HG03108 (cell line): Measurements from ENCODE around the gene C1orf198.
A peak's percentile ranks its signal among the peaks of the same experiment; 100 is the strongest.

Source experiments
- ATAC-seq: cut with Tn5 transposase; IDR thresholded peaks from one replicate; pipeline ENCODE4 v1.9.1; 2021; ENCODE audit warnings: moderate library complexity; ENCODE audit not compliant: unreplicated experiment

Gene C1orf198

DNA sequence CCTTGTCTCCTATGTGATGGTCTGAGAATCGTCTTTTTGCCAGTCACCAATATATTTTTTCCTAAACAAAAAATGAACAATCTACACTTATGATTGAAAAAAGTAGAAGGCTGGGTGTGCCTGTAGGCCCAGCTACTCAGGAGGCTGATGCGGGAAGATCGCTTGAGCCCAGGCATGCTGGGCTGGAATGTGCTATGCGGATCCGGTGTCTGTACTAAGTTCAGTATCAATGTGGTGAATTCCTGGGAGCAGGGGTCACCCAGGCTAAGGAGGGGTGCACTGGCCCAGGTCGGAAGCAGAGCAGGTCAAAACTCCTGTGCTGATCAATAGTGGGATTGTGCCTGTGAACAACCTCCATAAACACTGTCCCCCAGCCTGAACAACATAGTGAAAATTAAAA lies 25.7 kb upstream of the C1orf198 start:
- no peak for ATAC-seq

DNA sequence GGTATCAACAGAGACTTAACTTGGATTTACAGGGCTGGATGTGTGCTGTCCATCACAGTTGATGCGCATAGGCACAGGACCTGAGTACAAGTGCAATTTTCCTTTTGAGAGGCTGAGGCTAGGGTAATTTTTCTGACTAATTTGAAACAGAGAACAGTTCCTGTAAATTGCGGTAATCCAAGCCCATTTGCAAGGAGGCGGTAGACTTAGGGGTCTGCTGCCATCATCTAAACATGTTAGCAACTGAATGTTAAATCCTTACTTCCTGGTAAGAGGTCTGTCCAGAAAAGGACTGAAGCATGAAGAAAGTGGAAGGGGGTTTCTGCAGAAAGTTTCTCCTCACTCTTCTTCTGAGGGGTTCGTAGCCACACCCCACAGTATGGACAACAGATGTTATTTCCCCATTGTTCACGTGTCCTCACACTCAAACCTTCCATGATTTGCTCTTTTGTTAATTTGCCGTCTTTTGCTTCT lies 23.7 kb upstream of the C1orf198 start:
- no peak for ATAC-seq

DNA sequence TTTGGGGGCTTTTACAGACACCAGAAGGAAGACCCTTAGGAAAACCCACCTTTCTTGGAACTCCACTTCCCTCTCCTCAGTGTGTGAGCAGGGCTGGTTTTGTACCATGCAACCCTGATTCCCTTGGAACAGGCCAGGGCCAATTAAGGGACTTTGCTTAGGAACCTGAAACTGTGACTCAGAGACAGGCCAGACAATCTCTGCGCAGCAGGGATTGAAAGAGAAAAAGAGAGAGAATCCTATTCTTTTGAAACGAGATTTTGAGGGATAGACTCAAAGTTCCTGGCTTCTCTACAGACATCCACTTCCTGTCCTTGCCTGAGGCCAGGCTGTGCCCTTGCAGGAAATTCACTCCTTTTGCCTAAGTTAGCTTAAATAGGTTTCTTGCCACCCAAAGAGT lies 23.1 kb upstream of the C1orf198 start:
- no peak for ATAC-seq

DNA sequence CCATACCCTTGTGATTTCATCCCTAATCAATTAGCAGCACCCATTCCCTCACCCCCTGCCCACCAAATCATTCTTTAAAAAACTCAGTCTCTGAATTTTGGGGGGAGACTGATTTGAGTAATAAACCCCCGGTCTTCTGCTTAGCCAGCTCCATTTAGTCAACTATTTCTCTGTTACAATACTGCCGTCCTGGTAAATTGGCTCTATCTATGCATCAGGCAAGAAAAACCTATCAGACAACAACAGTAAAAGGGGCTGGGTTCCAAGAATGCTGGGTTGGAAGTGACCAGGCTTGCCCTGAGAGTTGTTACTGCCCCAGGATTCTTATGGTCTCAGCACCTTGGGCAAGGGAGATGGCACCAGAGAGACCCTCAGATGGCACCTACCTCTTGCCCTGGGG lies 16.3 kb upstream of the C1orf198 start:
- no peak for ATAC-seq

DNA sequence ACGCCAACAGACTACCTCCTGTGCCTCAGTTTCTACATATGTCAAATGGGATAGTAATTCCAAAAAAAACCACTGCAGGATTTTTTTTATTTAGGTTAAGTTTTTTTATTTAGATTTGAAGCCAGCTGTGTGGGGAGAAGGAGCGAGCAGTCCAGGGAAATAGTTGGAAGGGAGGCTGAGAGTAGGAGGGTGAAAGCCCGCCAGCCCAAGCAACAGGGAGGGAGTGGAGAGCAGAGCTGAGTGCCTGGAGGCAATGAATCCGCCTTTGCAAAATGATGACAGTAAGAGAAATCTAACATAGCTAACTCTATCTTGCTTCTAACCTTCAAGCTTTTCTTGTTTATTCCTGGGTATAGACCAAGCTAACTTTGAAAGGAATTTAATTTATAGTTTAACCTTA lies 15.6 kb upstream of the C1orf198 start:
- ATAC-seq, result no peak

DNA sequence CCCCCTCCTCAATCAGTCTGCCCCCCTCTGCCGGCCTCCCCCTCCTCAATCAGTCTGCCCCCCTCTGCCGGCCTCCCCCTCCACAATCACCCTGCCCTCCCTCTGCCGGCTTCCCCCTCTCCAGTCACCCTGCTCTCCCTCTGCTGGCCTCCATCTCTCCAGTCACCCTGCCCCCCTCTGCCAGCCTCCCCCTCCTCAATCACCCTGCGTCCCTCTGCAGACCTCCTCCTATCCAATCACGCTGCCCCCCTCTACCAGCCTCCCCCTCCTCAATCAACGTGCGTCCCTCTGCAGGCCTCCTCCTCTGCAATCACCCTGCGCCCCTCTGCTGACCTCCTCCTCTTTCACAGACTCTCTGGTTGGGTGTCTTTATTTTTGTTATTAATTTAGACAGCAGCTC lies 11.5 kb upstream of the C1orf198 start:
- ATAC-seq, result no peak

DNA sequence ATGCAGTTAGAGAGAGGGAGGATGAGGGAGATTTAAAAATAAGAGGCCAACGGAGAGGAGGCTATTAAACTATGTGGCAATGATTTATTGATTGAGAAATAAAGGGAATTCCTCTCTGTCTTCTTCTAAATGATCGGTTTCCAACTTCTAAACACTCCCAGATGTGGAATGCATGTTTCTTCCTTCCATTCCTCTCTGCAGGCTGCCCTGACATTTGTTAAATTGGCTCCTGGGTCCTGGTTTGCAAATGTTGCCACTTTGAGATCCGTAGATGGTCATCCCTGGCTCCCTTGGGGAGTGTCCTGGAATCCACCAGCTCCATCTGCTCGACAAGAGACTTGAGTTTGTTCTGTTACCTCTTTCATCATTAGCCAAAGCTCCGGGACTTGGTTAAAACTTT lies 10.3 kb upstream of the C1orf198 start:
- ATAC-seq, result no peak

DNA sequence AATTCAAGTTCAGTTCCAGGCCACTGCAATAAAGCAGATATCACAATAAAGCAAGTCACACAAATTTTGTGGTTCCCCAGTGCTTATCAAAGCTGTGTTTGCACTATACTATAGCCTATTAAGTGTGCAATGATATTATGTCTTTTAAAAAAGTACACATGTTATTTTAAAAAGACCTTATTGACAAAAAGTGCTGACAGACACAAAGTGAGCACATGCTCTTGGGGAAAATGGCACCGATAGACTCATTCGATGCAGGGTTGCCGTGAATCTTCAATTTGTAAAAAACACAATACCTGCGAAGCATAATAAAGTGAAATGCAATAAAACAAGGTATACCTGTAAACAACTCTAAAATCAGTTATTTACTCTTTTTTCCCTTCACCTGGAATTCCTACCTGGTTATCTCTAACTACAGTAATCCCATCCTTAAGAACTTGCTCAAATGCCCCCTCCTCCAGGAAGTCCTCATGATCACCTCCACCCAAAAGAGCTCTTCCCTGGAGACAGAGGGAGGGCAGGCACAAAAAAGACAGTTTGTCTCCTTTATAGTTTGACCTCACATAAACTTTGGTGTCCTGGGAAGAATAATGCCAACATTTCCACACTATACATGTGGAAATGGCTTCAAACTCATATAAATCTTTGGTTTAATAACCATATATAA lies 9.7 kb upstream of the C1orf198 start:
- ATAC-seq, result no peak

DNA sequence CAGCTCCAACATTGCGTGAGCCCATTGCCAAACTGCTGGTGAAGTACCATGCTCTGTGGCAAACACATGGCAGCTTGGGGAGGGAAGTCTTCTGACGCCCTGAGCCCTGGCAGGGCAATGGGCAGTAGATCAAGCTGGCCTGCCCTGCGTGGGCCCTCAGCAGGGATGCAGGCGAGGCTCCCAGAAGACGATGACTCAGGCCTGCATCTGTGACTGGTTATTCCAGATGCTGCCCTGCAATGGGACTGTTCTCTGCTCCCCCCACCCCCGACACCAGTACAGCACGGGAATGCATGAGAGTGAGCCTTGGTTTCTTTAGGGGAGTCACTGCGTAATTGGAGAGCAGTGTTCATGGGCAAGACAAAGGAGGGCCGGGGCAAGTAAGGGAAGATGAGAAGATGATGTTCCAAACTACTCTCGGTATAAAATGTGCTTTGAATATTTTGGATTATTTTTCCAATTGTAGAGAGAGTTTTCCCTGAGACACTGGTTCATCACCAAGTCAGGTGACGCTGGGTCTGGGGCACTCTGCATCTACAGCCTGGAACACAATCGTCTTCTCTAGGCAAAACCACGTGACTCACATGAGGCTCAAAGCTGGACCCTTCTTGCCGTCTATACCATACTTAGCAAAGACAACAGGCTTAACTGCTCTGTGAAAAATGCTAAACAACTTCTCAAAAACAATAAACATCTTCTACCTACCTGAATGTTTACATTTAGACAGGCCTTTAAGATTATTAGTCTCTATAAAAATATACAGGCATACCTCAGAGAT lies 9.0 kb upstream of the C1orf198 start:
- no peak for ATAC-seq

DNA sequence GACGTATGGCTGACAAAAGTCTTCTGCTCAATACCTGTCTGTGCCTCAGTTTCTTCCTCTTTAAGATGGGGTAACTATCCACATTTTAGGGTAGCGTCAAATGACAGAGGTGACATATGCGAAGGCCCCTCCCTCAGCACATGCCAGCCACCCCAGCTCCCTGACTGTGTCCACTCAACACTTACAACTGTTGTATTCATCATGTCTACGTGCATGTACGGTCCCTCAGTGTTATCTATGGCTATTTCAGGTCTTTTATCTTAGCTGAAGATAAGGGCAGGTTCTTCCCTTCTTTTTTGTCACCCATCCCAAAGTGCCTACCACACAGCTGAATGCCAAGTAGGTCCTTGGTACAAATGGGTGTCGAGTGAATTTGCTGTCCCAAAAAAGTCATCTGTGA lies 8.3 kb upstream of the C1orf198 start:
- no peak for ATAC-seq

DNA sequence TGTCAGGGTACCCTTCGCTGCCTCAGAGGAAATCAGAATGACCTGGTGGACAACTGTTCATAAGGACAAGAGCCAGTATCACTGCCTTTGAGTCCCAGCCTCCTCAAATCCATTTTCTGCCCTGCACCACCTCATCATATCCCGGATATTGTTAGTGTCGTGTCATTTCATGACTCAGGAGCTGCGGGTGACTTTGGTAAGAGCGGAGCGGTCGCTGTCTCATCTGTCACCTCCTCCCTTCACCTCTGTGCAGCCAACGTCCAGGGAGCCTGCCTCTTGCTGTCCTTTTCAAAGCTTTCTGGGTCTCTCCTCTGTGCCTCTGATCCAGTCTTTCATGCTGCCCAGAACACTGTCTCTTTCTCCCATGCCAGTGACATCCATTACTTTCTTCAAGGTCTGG lies 7.0 kb upstream of the C1orf198 start:
- no peak for ATAC-seq

DNA sequence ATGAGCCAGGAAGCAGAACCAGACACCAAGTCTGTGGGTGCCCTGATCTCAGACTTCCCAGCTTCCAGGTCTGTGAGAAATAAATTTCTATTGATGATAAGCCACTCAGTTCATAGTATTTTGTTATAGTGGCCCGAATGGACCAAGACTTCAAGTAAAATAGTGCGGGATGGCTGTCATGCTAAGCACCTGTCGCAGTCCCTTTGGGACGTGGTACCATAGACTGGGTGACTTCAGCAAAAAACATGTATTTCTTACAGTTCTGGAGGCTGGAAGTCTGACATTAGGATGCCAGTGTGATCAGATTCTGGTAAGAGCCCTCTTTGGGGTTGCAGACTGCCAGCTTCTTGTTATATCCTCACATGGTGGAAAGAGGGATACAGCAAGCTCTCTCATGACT lies 2.6 kb upstream of the C1orf198 start:
- no peak for ATAC-seq

DNA sequence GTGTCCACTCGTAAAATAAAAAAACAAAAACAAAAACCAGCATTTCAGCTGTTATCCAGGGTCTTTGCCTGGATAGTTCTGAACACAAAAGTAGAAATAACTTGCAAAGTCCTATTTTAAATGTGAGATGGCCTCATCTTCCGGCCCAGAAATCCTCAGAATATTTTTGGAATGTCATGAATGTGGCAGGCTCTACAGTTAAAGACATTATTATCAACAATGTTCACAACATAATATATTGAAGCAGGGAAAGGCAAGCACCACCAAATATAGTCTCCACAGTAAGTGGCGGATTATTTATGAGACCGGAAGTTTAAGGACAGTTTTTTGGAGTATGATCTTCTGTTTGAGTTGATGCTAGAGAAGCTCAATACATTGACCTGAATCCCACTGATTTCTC lies 1.2 kb upstream of the C1orf198 start:
- no peak for ATAC-seq

DNA sequence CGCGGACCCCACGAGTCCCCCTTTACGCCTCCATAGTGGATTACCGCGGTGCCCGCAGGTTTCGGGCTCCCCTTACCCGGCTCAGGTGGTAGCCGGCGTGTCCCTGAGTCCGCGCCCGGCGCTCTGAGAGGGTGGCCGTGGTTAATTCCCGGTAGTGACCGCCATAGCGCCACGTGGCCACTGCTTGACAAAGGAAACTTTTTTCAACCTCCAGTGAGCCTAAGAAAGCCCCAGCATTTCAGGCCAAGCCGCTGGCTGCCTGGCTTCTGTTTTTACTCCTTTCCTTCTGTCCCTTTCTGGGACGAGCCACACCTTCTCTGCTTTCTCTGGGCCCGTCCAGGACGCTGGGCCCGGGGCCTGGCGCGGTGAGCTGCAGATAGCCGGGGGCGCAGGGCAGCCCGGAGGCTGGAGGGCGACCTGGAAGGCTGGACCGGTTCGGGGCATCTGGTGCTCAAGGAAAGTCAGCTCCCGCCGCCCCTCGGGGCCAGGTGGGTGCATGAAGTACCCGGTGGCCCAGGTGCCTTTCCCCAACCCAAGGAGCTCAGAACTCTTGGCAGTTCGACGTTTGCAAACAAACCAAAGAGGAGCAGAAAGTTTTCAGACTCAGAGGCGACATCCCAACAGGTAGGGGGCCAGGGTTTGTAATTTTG lies 540 bp upstream of the C1orf198 start:
- ATAC-seq, result peak; percentile 31

DNA sequence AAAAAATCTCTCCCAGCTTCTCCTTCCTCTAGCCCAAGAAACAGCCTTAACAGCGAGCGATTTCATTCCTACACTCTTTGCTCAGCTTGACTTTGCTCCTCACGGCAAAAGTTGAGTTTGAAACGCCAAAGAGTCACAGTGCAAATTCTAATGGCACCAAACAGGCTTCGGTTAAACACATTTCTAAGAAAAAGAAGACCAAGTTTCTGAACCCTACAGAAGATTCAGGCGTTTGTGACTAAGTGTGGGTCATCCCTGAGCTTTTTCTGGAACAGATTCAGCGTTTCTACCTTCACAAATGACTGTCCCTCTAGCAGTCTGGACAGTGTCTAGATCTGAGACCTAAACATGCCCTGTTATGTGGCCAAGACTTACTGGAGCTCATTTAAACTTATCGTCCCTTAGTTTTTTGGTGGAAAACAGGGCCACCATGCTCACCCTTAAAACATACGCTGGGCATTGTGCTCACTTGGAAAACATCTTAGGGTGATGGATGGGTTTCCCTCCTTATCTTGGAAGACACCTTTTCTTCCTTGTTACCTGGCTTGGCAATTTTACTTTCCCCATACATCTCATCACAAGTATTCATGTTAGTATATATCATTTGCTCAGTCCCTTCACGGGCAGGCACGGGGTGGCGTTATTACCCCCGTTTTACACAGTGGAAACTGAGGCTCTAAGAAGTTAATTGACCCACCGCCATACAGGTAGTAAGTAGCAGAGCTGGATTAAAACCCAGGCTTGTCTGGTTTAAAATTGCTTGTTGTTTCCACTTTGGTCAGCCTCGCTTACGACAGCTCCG lies 1.0 kb downstream of the C1orf198 start:
- ATAC-seq, result no peak

DNA sequence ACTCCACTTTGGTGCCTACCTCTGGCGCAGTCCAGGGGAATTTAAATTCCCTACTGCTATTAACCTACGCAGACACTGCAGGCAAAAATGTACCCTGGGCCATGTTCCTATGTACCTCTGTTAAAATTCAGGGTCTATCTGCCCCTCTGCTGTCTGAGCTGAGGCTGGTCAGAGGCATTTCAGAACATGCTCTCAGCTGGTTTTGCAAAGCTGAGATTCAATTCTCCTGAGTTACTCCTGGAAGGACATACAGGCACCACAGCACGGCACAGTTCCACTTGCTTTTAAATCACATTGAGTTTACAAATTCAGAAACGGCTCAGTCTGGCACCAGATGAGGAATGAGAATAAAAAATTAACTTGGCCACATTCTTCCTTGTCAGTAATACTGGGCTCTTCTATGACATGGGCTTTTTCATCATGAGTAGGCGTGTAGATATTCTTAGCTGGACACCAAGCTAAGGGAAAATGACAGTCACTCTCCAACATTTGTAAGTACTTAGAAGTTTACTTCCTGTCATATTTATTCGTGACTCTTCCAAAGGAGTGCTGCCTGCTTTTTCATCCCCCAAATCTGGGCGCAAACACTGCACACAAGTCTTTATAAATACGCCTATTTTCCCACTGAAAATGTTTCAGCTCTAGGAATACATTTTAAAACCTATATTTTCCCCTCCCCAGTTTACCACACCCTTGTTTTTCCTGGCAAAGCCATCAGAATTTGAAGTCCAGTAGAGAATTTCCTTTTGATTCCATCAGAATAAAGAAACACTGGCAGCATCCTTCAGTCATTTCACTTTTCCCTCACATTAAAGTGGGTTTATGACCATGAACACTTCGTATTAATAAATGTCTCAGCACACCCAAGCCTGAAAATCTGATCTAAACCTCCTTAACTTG lies 1.9 kb downstream of the C1orf198 start:
- no peak for ATAC-seq

DNA sequence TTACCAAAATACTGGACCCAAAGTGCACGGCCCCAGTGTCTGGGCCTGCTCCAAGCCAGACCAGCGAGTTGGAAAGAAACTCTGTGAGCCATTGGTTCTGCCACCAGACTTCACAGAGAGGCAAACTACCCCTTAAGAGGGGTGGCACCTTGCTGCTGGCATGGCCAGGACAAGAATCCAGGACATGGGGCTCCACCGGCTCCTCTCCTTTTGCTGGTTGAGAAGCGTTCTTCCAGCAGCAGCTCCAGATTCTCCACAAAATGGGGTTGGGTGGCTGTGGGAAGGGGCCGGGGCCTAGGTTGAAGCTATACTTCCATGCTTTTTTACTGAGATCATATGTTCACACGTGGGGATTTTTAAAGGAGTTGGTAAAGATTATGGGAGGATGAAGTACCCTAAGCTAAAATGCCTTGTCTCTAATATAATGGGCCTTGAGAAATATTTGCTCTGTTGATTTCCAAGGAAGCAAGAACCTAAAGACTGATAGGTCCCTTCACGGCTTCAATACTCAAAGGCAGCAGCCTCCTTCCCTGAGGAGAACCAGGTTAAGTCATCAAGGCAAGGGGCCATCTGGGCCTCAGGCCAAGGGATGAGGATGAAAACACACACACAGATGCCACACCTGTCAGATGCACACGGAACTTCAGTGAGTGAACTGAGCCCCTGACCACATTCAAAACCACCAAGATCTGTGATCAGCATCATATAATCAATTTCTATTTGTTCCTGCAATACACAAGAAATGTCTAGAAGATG lies 3.1 kb downstream of the C1orf198 start:
- no peak for ATAC-seq

DNA sequence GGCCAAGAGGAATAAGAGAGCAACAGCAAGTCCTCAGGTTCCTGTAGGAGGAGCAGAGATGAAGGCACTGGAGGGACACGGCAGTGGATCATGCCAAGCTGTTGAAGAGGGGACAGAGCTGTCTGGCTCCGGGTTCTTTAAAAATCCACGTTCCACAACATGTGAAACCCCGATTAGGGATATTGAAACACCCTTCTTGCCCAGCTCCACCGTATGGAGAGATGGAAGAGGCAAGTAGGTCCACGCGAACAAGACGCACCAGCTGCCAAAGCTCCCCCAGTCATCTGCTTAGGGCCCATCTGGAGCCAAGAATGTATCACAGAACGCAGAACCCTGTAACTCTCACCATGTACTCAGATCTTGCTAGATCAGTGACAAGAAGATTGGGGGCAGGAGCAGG lies 3.9 kb downstream of the C1orf198 start:
- no peak for ATAC-seq

DNA sequence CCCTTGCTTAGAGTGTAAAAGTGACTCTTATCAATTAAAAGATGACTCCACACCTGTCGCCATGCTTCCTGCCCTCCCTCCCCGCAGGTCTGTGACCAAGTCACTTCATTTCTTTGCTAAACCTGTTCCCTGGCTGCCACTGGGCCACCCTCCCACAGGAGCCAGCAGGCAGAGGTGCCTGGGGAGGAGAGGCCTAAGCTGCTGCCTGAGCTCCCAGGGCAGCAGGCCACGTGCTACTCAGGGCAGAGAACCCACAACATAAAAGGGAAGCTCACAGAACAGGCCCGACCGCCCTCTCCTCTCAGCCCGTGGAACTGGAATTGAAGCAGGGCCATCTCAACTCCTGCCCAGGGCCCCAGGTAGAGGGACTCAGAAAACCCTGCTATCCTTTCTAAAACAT lies 4.9 kb downstream of the C1orf198 start:
- ATAC-seq, result no peak
